ENCODE results near the gene PIBF1.
"Not testable (repeated sequence)": the region's sequence is repeated elsewhere in the genome, so short reads cannot be mapped to it uniquely, and the experiment has no call there.

DNA sequence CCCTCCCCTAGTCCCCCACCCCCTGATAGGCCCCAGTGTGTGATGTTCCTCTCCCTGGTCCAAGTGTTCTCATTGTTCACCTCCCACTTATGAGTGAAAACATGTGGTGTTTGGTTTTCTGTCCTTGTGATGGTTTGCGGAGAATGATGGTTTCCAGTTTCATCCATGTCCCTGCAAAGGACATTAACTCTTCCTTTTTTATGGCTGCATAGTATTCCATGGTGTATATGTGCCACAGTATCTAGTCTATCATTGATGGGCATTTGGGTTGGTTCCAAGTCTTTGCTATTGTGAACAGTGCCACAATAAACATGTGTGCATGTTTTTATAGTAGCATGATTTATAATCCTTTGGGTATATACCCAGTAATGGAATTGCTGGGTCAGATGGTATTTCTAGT is 24.6 kb downstream of the PIBF1 start:
- TF ChIP-seq, protein P1, sequence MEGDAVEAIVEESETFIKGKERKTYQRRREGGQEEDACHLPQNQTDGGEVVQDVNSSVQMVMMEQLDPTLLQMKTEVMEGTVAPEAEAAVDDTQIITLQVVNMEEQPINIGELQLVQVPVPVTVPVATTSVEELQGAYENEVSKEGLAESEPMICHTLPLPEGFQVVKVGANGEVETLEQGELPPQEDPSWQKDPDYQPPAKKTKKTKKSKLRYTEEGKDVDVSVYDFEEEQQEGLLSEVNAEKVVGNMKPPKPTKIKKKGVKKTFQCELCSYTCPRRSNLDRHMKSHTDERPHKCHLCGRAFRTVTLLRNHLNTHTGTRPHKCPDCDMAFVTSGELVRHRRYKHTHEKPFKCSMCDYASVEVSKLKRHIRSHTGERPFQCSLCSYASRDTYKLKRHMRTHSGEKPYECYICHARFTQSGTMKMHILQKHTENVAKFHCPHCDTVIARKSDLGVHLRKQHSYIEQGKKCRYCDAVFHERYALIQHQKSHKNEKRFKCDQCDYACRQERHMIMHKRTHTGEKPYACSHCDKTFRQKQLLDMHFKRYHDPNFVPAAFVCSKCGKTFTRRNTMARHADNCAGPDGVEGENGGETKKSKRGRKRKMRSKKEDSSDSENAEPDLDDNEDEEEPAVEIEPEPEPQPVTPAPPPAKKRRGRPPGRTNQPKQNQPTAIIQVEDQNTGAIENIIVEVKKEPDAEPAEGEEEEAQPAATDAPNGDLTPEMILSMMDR (IDR thresholded peaks at IDR 0.05; ENCODE audit: borderline replicate concordance, extremely low read depth, low read length, poor library complexity, severe bottlenecking) = not testable (repeated sequence)
- not testable (repeated sequence) for TF ChIP-seq EZH2 (IDR thresholded peaks at IDR 0.05; ENCODE audit: borderline replicate concordance, low read depth, low read length, severe bottlenecking)

Measured in DND-41 (cell line).